Esophagus squamous epithelium (tissue), 5 donors: ENCODE data around the gene GABRR1. TPM values are rescaled to one million over a fixed set of nuclear protein-coding genes. Genes with fewer than 3 reads are reported as not detected.

ENCODE experiments used
- DNase-seq: peaks from one replicate; lab custom pipeline; 2025; lab: John Stamatoyannopoulos, UW
- H3K27ac ChIP-seq, 4 donors: fragments of 200-600 bp; sonication (generic); one replicate each; pipeline ENCODE4 v1.5.1; 2016 to 2019; ENCODE audit warnings: mild to moderate bottlenecking in 1 of 4
- H3K27me3 ChIP-seq, 4 donors: fragments of 200-600 bp; sonication (generic); 1 replicate in 3 of 4; 2 replicates in 1 of 4; pipeline versions ENCODE4 v1.5.1 to v1.6.0; 2017 to 2021; ENCODE audit warnings: antibody characterized with exemption in 1 of 4
- H3K36me3 ChIP-seq, 3 donors: fragments of 200-600 bp; sonication (generic); one replicate each; pipeline ENCODE4 v1.5.1; 2016 to 2019
- H3K4me1 ChIP-seq, 3 donors: fragments of 200-600 bp; sonication (generic); one replicate each; pipeline ENCODE4 v1.5.1; 2017 to 2019
- H3K4me3 ChIP-seq, 4 donors: fragments of 200-600 bp; sonication (generic); 1 replicate in 3 of 4; 2 replicates in 1 of 4; pipeline ENCODE4 v1.5.1; 2016 to 2019; ENCODE audit warnings: mild to moderate bottlenecking in 2 of 4, moderate library complexity in 1 of 4
- H3K9me3 ChIP-seq, 3 donors: fragments of 200-600 bp; sonication (generic); one replicate each; pipeline ENCODE4 v1.5.1; 2016 to 2019
- CTCF ChIP-seq, 6 experiments: fragments of 450-650 bp in 4 of 6; fragments of 200-600 bp in 2 of 6; sonication (generic) in 2 of 6; IDR thresholded peaks; one replicate each; pipeline ENCODE4 v1.5.1; 2016 to 2019; ENCODE audit warnings: antibody characterized with exemption in 6 of 6, mild to moderate bottlenecking in 4 of 6, moderate library complexity in 4 of 6
- POLR2A ChIP-seq, 4 donors: fragments of 450-650 bp; IDR thresholded peaks; one replicate each; pipeline ENCODE4 v1.6.1; 2017; ENCODE audit warnings: antibody characterized with exemption in 4 of 4, mild to moderate bottlenecking in 4 of 4, moderate library complexity in 3 of 4
- WGBS, 2 donors: methylation state at CpG; one replicate each; pipeline ENCODE4 v1.1.5; 2018; 5-methylcytosine and 5-hydroxymethylcytosine counted together
- intact Hi-C: fragments of 100-400 bp; cut with DNase I; formaldehyde crosslinking; loops from one replicate; pipeline ENCODE4 v1.15.0; 2022
- total RNA-seq, 4 donors: library from RNA; depleted of rRNA; stranded (reverse); fragments of >200 nt; gene quantifications; one replicate each; pipeline ENCODE4 v1.1.0, GENCODE V29; 2016
- donor health status: DM: yes; HTN: yes; CAD: no.

Gene GABRR1
- total RNA-seq, 4 donors from 2014 or later, result 1.5 TPM; not detected in 3

- 95% methylated on average over 8 to 10 of the region's 10 CpGs for WGBS, 2 donors
Measured at GRCh38 chr6:89251976-89252375, 34.8 kb upstream of the GABRR1 start.

GRCh38 chr6:89251170-89251569, 34.0 kb upstream of the GABRR1 start:
- H3K27ac ChIP-seq, result no peak overlapping the region
- intact Hi-C loops, result no loop called here
- H3K36me3 ChIP-seq, result no peaks in the 10 kb centered on the region
- TF ChIP-seq CTCF (IDR thresholded peaks at IDR 0.05) (no peak), POLR2A (IDR thresholded peaks at IDR 0.05) (no peak)
- WGBS, 2 donors, result 80 to 90% methylated on average over 1 to 2 of the region's 2 CpGs
- no peak for DNase-seq
- H3K4me3 ChIP-seq, result no peak overlapping the region
- H3K9me3 ChIP-seq, result no peaks in the 10 kb centered on the region
- no peaks in the 10 kb centered on the region for H3K27me3 ChIP-seq
- no peaks in the 10 kb centered on the region for H3K4me1 ChIP-seq

More at GRCh38 chr6:89251976-89252375, 34.8 kb upstream of the GABRR1 start:
- TF ChIP-seq POLR2A (IDR thresholded peaks at IDR 0.05) (no peak), CTCF (IDR thresholded peaks at IDR 0.05) (no peak)
- Histone ChIP-seq H3K27me3 (no peaks in the 10 kb centered on the region), H3K4me1 (no peaks in the 10 kb centered on the region), H3K9me3 (no peaks in the 10 kb centered on the region), H3K4me3 (no peak overlapping the region), H3K27ac (no peak overlapping the region), H3K36me3 (no peaks in the 10 kb centered on the region)
- intact Hi-C loops, result no loop called here
- DNase-seq, result no peak

GRCh38 chr6:89250239-89250638, 33.1 kb upstream of the GABRR1 start:
- no peaks in the 10 kb centered on the region for H3K9me3 ChIP-seq
- H3K27me3 ChIP-seq, result no peaks in the 10 kb centered on the region
- 66 to 78% methylated on average over 4 to 5 of the region's 7 CpGs for WGBS, 2 donors
- no peak for DNase-seq
- H3K4me3 ChIP-seq, result no peak overlapping the region
- TF ChIP-seq CTCF (IDR thresholded peaks at IDR 0.05) (no peak), POLR2A (IDR thresholded peaks at IDR 0.05) (no peak)
- no peaks in the 10 kb centered on the region for H3K4me1 ChIP-seq
- intact Hi-C loops, result no loop called here
- H3K36me3 ChIP-seq, result no peaks in the 10 kb centered on the region
- H3K27ac ChIP-seq, result no peak overlapping the region

- DNase-seq, result no peak
- no peak overlapping the region for H3K4me3 ChIP-seq
- TF ChIP-seq POLR2A (IDR thresholded peaks at IDR 0.05) (no peak), CTCF (IDR thresholded peaks at IDR 0.05) (no peak)
- H3K4me1 ChIP-seq, result peaks cover 0 to 8% (median 0%) of the 10 kb centered on the region in 3 donors
- 74 to 78% methylated on average over 5 of the region's 5 CpGs for WGBS, 2 donors
- H3K36me3 ChIP-seq, result no peaks in the 10 kb centered on the region
- H3K9me3 ChIP-seq, result no peaks in the 10 kb centered on the region
- H3K27ac ChIP-seq, result no peak overlapping the region
- intact Hi-C loops, result loop anchor here (5.0 to 10.0 kb wide), 2 partner anchors 120 to 262 kb away; no protein-coding TSS in a partner anchor
- H3K27me3 ChIP-seq, result no peaks in the 10 kb centered on the region
Measured at GRCh38 chr6:89244241-89244985, 27.3 kb upstream of the GABRR1 start.

GRCh38 chr6:89243331-89243629, 26.1 kb upstream of the GABRR1 start:
- peaks cover 0 to 8% (median 0%) of the 10 kb centered on the region in 3 donors for H3K4me1 ChIP-seq
- WGBS, 2 donors, result 0 to 60% methylated on average over 1 of the region's 1 CpG
- H3K27me3 ChIP-seq, result no peaks in the 10 kb centered on the region
- intact Hi-C loops, result loop anchor here (5.0 to 10.0 kb wide), 2 partner anchors 118 to 261 kb away; no protein-coding TSS in a partner anchor
- H3K36me3 ChIP-seq, result no peaks in the 10 kb centered on the region
- H3K9me3 ChIP-seq, result no peaks in the 10 kb centered on the region
- H3K27ac ChIP-seq, result no peak overlapping the region
- TF ChIP-seq POLR2A (IDR thresholded peaks at IDR 0.05), result no peak
- no peak for TF ChIP-seq CTCF (IDR thresholded peaks at IDR 0.05)
- H3K4me3 ChIP-seq, result no peak overlapping the region
- DNase-seq, result no peak
